ENCODE results near the gene DOK5. TPM values are rescaled to one million over a fixed set of nuclear protein-coding genes. Genes with fewer than 3 reads are reported as not detected.

Gene DOK5
- total RNA-seq, 4 donors from 2014 or later = 1.4 to 9.8 TPM; not detected in 2

DNA sequence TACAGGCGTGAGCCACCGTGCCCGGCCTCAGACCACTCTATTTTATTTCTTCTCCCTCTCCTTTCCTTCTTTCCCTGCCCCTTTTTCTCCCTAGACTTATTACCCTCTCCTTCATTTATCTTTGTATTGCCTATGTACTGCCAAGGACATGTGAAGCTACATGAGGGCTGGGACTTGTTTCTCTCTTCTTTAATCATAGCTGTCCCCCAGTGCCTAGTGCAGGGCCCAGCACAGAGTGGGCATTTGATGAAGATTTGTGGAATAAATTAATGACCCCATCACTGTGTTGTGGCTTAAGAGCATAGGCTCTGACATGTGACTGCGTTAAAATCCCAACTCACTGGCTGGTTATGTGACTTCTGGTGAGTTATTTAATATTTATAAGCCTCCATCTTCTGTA is 6.0 kb downstream of the DOK5 start:
- intact Hi-C loops (cut with DNase I; ENCODE audit: low total_unique reads) = no loop called here
- TF ChIP-seq, protein P1, sequence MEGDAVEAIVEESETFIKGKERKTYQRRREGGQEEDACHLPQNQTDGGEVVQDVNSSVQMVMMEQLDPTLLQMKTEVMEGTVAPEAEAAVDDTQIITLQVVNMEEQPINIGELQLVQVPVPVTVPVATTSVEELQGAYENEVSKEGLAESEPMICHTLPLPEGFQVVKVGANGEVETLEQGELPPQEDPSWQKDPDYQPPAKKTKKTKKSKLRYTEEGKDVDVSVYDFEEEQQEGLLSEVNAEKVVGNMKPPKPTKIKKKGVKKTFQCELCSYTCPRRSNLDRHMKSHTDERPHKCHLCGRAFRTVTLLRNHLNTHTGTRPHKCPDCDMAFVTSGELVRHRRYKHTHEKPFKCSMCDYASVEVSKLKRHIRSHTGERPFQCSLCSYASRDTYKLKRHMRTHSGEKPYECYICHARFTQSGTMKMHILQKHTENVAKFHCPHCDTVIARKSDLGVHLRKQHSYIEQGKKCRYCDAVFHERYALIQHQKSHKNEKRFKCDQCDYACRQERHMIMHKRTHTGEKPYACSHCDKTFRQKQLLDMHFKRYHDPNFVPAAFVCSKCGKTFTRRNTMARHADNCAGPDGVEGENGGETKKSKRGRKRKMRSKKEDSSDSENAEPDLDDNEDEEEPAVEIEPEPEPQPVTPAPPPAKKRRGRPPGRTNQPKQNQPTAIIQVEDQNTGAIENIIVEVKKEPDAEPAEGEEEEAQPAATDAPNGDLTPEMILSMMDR (IDR thresholded peaks at IDR 0.05) = no peak
- TF ChIP-seq POLR2A (IDR thresholded peaks at IDR 0.05) = no peak
- H3K4me1 ChIP-seq = no peaks in the 10 kb centered on the region

DNA sequence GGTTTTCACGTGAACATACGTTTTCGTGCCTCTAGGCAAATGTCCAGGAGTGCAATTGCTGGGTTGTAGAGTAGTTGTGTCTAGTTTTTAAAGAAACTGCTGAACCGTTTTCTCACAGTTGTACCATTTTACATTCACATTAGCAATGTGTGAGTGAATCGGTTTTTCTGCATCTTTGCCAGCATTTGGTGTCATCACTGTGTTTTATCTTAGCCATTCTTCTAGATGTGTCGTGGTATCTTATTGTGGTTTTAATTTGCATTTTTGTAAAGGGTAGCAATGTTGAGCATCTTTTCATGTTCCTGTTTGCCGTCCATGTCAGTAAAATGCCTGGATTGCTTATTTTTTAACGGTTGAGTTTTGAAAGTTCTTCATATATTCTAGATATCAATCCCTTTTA is 10.2 kb downstream of the DOK5 start:
- no peak overlapping the region for H3K27ac ChIP-seq
- TF ChIP-seq, protein P1 (IDR thresholded peaks at IDR 0.05) = no peak
- TF ChIP-seq POLR2A (IDR thresholded peaks at IDR 0.05) = no peak
- H3K4me1 ChIP-seq = no peaks in the 10 kb centered on the region
- H3K27me3 ChIP-seq = no peaks in the 10 kb centered on the region
- H3K9me3 ChIP-seq = no peaks in the 10 kb centered on the region
- intact Hi-C loops (cut with DNase I; ENCODE audit: low total_unique reads) = no loop called here
- H3K4me3 ChIP-seq = no peak overlapping the region
- DNase-seq = no peak
- no peaks in the 10 kb centered on the region for H3K36me3 ChIP-seq

More for the DNA sequence above, 6.0 kb downstream of the DOK5 start:
- H3K9me3 ChIP-seq = no peaks in the 10 kb centered on the region
- H3K4me3 ChIP-seq = no peak overlapping the region
- DNase-seq = no peak
- no peaks in the 10 kb centered on the region for H3K27me3 ChIP-seq
- no peak overlapping the region for H3K27ac ChIP-seq
- no peaks in the 10 kb centered on the region for H3K36me3 ChIP-seq

DNA sequence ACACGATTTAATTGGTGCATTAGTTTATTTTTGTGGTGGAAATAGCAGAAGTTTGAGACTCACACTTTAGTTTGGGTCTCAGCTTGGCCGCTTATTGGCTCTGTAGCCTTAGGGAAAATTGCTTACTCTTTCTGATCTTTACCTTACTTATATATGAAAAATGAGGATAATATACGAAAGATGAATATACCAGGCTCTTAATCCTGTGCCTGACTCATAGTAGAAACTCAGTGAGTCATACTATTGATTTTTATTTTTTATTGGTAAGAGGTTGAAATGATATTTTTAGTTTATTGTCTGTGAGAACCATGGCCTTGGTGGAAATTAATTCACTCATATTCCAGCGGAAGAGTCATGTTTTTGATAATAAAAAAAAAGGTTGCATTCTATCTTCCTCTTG is 11.2 kb downstream of the DOK5 start:
- no peak overlapping the region for H3K27ac ChIP-seq
- intact Hi-C loops (cut with DNase I; ENCODE audit: low total_unique reads) = no loop called here
- no peak for DNase-seq

DNA sequence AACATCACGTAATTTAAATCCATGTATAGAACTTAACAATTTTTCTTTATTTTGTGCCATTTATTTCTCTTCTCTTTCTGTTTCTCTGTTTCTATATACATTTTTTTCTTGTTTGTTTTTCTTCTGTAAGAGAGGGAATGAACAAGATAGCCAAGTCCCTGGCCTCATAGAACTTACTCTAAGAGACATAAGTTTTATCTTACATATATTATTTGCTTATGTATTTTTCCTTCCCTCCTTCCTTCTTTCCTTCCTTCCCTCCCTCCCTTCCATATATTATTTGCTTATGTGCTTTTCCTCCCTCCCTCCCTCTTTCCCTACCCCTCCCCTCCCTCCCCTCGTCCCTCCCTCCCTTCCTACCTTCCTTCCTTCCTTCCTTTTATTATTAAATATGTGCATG is 13.0 kb downstream of the DOK5 start:
- Histone ChIP-seq H3K27me3 (no peaks in the 10 kb centered on the region), H3K4me1 (no peaks in the 10 kb centered on the region), H3K27ac (no peak overlapping the region), H3K4me3 (no peak overlapping the region), H3K9me3 (no peaks in the 10 kb centered on the region), H3K36me3 (no peaks in the 10 kb centered on the region)
- intact Hi-C loops (cut with DNase I; ENCODE audit: low total_unique reads) = no loop called here
- TF ChIP-seq, protein P1 (IDR thresholded peaks at IDR 0.05) = no peak
- TF ChIP-seq POLR2A (IDR thresholded peaks at IDR 0.05) = no peak
- no peak for DNase-seq

More for the DNA sequence above, 11.2 kb downstream of the DOK5 start:
- no peaks in the 10 kb centered on the region for H3K36me3 ChIP-seq
- TF ChIP-seq, protein P1 (IDR thresholded peaks at IDR 0.05) = no peak
- no peak for TF ChIP-seq POLR2A (IDR thresholded peaks at IDR 0.05)
- H3K4me1 ChIP-seq = no peaks in the 10 kb centered on the region
- H3K4me3 ChIP-seq = no peak overlapping the region
- H3K9me3 ChIP-seq = no peaks in the 10 kb centered on the region
- H3K27me3 ChIP-seq = no peaks in the 10 kb centered on the region

DNA sequence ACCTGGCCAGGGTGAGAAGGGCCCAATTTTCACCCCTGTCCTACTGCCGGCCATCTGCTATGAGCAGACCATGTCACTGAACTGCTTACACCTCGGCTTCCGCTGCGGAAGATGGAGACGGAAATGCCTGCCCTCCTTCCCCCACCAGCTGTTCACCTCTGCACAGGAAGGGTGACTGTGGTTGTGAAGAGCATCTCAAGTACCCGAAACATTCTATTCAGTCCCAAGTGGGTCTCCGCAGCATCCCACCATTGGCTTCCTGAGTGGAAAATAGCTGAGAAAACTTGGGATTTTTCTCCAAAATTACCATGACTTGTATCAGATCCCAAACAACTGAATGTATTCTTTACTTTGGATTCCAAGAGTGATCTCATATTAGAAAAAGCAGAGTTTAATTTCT is 16.1 kb downstream of the DOK5 start:
- no peaks in the 10 kb centered on the region for H3K36me3 ChIP-seq
- DNase-seq = no peak
- no peak overlapping the region for H3K27ac ChIP-seq
- no peaks in the 10 kb centered on the region for H3K4me1 ChIP-seq
- H3K9me3 ChIP-seq = no peaks in the 10 kb centered on the region
- no peak overlapping the region for H3K4me3 ChIP-seq
- H3K27me3 ChIP-seq = no peaks in the 10 kb centered on the region
- intact Hi-C loops (cut with DNase I; ENCODE audit: low total_unique reads) = no loop called here
- TF ChIP-seq, protein P1 (IDR thresholded peaks at IDR 0.05) = no peak
- no peak for TF ChIP-seq POLR2A (IDR thresholded peaks at IDR 0.05)

All from uterus (tissue), 4 donors.